ENCODE measurements around the gene TFAP2A.

Gene TFAP2A

GRCh38 chr6:10350720-10351119 lies 64.2 kb downstream of the TFAP2A start:
- no peak overlapping the region for H3K4me3 ChIP-seq (ENCODE audit: low read depth, low read length)
- TF ChIP-seq CTCF (IDR thresholded peaks at IDR 0.05; ENCODE audit: insufficient read depth, low read depth, low read length, missing control alignments): no peak
- DNase-seq (ENCODE audit: low read depth): no peak

DNA sequence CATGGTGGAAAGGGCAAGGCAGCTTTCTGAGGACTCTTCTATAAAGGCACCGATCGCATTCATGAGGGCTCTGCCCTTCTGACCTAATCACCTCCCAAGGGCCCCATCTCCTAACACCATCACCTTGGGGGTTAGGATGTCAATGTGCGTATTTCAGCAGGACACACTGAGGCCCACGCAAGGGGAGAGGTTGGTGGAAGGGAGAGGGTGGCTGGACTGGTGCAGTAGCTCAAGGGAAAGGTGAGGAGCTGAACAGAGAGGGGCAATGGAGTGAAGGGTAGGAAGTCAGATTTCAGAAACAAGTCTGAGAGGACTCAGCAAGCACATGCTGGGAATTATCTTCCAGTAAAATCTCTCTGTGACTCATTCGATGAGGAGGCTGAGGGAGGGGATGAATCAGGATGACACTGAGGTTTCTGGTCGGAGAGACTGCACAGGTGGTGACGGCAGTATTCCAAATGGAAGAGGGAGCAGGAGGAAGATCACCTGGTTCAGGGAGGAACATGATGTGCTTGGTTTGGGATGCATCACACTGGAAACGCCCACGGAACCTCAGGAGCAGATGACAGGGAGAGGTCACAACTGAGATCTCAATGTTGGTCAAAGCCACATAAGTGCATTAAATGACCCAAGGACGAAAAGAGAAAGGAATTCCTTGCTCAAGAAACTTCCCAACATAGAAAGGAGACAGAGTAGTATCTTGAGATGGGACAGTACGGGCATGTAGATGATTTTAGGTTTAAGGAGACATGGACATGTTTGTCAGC lies 67.1 kb downstream of the TFAP2A start:
- TF ChIP-seq CTCF (IDR thresholded peaks at IDR 0.05; ENCODE audit: insufficient read depth, low read depth, low read length, missing control alignments): no peak
- no peak for DNase-seq (ENCODE audit: low read depth)
- no peak overlapping the region for H3K4me3 ChIP-seq (ENCODE audit: low read depth, low read length)

All from GM12865 (cell line).